Fibroblast of the aortic adventitia (primary cell): ENCODE data around the gene ZNRF3. TPM values are rescaled to one million over a fixed set of nuclear protein-coding genes. Genes with fewer than 3 reads are reported as not detected.
"Not testable (repeated sequence)": the region's sequence is repeated elsewhere in the genome, so short reads cannot be mapped to it uniquely, and the experiment has no call there.

Experiments used
- DNase-seq: peaks from one replicate; pipeline ENCODE4 v3.0.0-alpha.2; 2010; ENCODE audit warnings: low read depth
- H3K4me3 ChIP-seq: 2 replicates; pipeline ENCODE4 v1.5.1; 2011; ENCODE audit warnings: low read depth, mild to moderate bottlenecking, control low read depth, low read length, moderate library complexity
- total RNA-seq: library from RNA; depleted of rRNA; stranded (reverse); fragments of >200 nt; gene quantifications from 2 replicates; pipeline ENCODE4 v1.2.3, GENCODE V29; 2012; ENCODE audit warnings: low replicate concordance
- TF ChIP-seq, protein P1 (sequence below): IDR thresholded peaks from 2 replicates; pipeline ENCODE4 v1.5.1; 2011; ENCODE audit warnings: mild to moderate bottlenecking, low read length, control low read depth, inconsistent platforms; ENCODE audit not compliant: insufficient read depth

ZNRF3 gene
- total RNA-seq: 3.4 and 4.4 TPM in 2 replicates

DNA sequence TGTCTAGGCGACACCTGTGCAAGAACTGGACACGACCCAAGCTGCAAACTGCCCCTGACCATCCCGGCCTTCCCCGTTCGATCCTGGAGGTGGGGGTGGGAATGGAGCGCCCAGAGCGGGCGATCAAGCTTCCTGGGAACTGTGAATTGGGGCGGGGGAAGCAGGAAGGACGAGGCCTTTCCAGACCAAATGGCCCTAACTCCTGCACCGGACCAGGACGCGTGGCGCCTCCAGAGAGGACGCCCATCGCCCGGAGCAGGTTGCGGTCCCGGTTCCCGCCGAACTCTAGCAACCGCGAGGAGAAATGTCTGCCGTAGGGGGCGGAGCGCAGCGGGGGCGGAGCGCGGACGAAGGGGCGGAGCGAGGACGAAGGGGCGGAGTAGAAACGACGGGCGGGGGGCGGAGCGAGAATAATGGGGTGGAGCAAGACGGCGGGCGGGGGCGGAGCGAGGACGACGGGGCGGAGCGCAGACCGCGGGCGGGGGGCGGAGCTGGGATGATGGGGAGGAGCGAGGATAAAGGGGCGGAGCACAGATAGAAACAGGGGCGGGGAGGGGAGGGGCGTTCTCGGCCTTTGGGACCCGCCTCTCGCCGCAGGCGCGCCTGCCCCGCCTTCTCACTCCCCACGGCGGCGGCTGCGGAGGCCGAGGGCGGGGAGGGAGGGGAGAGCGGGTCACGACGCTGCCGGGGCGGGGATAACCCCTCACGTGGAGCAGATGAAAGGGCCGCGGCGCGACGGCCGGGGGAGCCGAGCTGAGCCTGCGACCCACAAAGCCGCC, at the start of gene ZNRF3:
Gene ZNRF3 (plus strand): TSS at position 695 of the 779 bp plus-strand sequence. CDS start 195 bp downstream, outside the sequence.
- peak within 1 kb of the TSS; percentile 76 for H3K4me3 ChIP-seq
- peak; percentile 94 for DNase-seq
- TF ChIP-seq, protein P1, sequence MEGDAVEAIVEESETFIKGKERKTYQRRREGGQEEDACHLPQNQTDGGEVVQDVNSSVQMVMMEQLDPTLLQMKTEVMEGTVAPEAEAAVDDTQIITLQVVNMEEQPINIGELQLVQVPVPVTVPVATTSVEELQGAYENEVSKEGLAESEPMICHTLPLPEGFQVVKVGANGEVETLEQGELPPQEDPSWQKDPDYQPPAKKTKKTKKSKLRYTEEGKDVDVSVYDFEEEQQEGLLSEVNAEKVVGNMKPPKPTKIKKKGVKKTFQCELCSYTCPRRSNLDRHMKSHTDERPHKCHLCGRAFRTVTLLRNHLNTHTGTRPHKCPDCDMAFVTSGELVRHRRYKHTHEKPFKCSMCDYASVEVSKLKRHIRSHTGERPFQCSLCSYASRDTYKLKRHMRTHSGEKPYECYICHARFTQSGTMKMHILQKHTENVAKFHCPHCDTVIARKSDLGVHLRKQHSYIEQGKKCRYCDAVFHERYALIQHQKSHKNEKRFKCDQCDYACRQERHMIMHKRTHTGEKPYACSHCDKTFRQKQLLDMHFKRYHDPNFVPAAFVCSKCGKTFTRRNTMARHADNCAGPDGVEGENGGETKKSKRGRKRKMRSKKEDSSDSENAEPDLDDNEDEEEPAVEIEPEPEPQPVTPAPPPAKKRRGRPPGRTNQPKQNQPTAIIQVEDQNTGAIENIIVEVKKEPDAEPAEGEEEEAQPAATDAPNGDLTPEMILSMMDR: no peak

DNA sequence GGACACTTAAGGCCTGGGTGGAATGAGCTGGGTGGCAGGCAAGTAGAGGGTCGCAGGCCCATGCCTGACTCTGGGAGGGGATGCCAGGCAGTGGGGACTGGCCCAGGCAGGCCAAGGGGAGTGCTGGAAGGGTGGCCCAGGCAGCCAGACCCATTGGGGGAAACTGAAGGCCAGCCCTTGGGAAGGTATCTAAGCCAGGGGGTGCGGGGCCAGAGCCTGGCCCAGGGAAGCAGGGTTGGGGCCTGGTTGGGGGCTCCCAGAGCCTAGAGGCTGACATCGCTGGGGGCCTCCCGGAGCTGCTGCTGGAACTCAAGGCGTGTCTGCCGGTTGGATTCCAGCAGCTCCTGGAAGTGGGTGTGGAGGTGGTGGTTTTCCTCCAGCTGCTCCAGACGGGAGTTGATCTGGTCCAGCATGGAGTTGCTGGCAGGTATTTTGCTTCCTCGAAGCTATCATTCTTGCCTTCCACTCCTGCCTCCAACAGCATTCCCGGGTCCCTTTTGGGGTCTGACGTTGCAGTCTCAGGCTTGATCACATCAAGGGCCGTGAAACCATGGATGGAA, 47.7 kb upstream of the ZNRF3 start:
- no peak for DNase-seq
- H3K4me3 ChIP-seq: no peak overlapping the region
- TF ChIP-seq, protein P1: no peak

DNA sequence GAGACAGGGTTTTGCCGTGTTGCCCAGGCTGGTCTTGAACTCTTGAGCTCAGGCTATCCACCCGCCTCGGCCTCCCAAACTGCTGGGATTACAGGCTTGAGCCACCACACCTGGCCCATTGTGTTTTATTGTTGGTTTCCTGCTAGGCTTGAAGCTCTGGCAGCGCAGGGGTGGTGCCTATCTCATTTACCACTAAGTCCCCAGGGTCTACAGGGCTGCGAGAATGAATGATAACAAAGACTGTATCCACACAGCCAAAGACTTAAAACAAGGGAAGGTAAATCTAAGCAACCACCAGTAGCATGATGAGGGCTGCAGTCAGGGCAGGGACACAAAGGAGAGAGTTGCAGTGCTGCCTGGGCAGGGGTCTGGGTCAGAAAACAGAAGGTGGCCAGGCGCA, 45.7 kb upstream of the ZNRF3 start:
- H3K4me3 ChIP-seq: no peak overlapping the region
- DNase-seq: no peak
- TF ChIP-seq, protein P1: no peak

DNA sequence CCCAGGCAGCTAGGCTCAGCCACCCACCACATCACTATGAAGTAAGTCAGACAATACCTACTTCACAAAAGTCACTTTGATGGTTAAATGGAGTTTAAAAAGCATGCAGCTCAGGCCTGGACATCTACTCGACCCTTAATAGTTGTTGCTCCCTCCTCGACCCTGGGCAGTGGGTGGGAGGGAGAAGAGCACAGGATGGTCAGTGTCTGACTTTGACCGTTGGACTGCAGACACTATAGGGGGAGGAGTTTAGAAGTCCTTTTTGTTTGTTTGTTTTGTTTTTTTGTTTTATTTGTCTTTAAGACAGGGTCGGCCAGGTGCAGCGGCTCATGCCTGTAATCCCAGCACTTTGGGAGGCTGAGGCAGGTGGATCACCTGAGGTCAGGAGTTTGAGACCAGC, 44.4 kb upstream of the ZNRF3 start:
- TF ChIP-seq, protein P1: no peak
- no peak for DNase-seq

DNA sequence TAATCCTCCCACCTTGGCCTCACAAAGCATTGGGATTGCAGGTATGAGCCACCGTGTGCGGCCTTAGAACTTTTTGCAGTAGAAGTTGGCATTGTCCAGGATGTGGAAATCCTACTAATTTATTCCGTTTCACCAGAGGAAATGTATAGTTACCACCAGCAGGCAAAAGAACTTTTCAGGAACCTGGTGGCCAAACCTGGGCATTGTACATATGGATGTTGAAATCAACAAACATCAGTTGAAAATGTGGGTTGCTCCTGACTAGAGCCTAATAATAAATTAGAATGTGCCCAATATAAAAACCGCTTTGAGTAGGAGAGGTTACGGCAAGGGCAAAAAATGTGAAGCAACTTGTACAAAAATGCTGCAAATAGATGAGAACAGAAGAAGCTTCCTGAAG, 42.3 kb upstream of the ZNRF3 start:
- TF ChIP-seq, protein P1: no peak
- no peak overlapping the region for H3K4me3 ChIP-seq
- DNase-seq: no peak

More for the DNA sequence above, 44.4 kb upstream of the ZNRF3 start:
- no peak overlapping the region for H3K4me3 ChIP-seq

DNA sequence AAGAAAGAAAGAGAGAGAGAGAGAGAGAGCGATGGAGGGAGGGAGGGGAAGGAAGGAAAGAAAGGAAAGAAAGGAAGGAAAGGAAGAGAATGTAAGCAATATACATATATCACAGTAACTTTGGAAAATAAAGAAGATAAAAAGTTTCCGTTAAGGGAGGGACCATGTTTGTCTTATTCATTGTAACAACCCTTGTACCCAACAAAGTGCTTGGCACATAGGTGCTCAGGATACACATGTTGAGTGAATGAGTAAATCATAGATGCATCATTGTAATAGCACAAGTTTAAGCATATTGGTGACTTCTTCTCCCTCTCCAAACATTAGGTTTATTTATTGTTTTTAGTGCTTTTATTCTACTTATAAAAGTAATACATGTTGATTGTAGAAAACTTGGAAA, 39.7 kb upstream of the ZNRF3 start:
- TF ChIP-seq, protein P1: no peak
- DNase-seq: no peak

DNA sequence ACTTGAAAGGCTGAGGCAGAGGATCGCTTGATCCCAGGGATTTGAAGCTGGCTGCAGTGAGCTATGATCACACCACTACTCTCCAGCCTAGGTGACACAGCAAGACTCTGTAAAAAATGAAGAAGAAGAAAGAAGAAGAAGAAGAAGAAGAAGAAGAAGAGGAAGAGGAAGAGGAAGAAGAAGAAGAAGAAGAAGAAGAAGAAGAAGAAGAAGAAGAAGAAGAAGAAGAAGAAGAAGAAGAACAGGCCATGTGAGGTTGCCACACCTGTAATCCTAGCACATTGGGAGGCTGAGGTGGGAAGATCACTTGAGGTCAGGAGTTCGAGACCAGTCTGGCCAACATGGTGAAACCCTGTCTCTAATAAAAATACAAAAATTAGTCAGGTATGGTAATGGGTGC, 39.1 kb upstream of the ZNRF3 start:
- DNase-seq, H3K4me3 ChIP-seq: not testable (repeated sequence)

More for the DNA sequence above, 39.7 kb upstream of the ZNRF3 start:
- H3K4me3 ChIP-seq: no peak overlapping the region
